ENCODE results near the gene GON7. TPM values are rescaled to one million over a fixed set of nuclear protein-coding genes. Genes with fewer than 3 reads are reported as not detected.
"Not testable (repeated sequence)": the region's sequence is repeated elsewhere in the genome, so short reads cannot be mapped to it uniquely, and the experiment has no call there.

The GON7 gene
- total RNA-seq, 4 donors from 2014 or later = 8.3 to 17.9 (median 11.1) TPM

DNA sequence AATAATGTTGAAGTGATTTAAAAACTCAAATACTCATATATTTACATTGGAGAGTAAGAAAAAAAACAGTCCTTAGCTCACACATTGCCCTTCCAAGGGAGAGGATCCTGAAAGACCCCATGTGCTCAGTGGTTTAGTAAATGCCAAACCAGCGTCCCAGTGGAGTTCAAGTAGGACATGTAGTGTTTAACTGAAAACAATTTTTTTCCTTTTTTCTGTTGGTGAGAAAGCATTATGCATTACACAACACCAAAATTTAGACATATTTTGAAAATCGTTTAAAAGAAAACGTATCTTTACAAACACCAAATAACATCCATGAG is 33.8 kb upstream of the GON7 start:
- ATAC-seq = no peak
- no peak overlapping the region for H3K27ac ChIP-seq
- intact Hi-C loops (cut with DNase I; ENCODE audit: low total_unique reads) = no loop called here
- H3K4me3 ChIP-seq = no peak overlapping the region
- H3K9me3 ChIP-seq = no peaks in the 10 kb centered on the region
- DNase-seq = no peak
- H3K27me3 ChIP-seq = no peaks in the 10 kb centered on the region
- TF ChIP-seq, protein P1, sequence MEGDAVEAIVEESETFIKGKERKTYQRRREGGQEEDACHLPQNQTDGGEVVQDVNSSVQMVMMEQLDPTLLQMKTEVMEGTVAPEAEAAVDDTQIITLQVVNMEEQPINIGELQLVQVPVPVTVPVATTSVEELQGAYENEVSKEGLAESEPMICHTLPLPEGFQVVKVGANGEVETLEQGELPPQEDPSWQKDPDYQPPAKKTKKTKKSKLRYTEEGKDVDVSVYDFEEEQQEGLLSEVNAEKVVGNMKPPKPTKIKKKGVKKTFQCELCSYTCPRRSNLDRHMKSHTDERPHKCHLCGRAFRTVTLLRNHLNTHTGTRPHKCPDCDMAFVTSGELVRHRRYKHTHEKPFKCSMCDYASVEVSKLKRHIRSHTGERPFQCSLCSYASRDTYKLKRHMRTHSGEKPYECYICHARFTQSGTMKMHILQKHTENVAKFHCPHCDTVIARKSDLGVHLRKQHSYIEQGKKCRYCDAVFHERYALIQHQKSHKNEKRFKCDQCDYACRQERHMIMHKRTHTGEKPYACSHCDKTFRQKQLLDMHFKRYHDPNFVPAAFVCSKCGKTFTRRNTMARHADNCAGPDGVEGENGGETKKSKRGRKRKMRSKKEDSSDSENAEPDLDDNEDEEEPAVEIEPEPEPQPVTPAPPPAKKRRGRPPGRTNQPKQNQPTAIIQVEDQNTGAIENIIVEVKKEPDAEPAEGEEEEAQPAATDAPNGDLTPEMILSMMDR (IDR thresholded peaks at IDR 0.05 in 4 of 5, conservative IDR thresholded peaks at IDR 0.05 in 1 of 5) = no peak
- no peak for TF ChIP-seq POLR2A (IDR thresholded peaks at IDR 0.05)
- H3K4me1 ChIP-seq = no peaks in the 10 kb centered on the region
- peaks cover 0 to 48% of the 10 kb centered on the region in 2 donors for H3K36me3 ChIP-seq
- in situ Hi-C loops (cut with MboI; ENCODE audit: low sequenced_read_pairs in 4 of 4) = no loop called here

DNA sequence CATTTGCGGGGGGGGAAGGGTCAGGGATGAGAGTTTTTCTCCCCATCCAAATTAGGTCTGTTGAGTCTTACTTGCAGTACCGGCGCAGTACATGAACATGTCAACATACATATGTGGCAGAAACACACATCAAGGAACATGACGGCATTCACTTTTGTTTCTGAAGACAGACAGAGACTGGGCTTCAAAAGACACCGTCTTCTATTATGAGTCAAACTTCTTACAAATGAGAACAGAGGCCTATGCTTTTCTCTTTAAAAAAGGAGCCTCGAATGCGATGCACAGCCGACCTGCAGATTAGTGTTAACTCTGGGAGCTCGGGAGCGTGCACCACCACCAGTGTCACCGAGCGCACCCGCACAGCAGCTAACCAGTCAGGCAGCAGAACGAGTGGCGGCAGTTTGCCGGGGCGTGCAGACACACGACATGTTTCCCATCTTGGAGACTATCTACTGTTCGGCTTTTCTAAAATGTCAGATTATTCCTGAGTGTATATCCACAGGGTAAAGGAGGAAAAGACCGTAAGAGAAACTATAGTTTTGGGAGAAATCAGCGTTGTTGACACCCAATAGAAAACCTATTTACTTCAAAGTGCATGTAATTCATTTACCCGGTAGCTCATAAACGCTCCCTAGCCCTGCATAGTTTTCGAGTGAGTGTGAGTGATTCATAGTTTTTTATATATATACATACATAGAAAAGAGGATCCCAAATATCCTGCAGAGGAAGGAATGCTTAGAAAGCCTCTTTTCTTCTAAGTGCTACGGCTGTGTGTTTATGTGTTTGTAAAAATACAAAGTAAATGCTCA is 33.2 kb upstream of the GON7 start:
- ATAC-seq (no peak), DNase-seq (no peak)
- no peaks in the 10 kb centered on the region for H3K27me3 ChIP-seq
- H3K4me3 ChIP-seq = no peak overlapping the region
- H3K27ac ChIP-seq = no peak overlapping the region
- TF ChIP-seq, protein P1 (IDR thresholded peaks at IDR 0.05 in 4 of 5, conservative IDR thresholded peaks at IDR 0.05 in 1 of 5) = no peak
- no peak for TF ChIP-seq POLR2A (IDR thresholded peaks at IDR 0.05)
- H3K4me1 ChIP-seq = no peaks in the 10 kb centered on the region
- peaks cover 0 to 43% of the 10 kb centered on the region in 2 donors for H3K36me3 ChIP-seq
- intact Hi-C loops (cut with DNase I; ENCODE audit: low total_unique reads) (no loop called here), in situ Hi-C loops (cut with MboI; ENCODE audit: low sequenced_read_pairs in 4 of 4) (no loop called here)
- no peaks in the 10 kb centered on the region for H3K9me3 ChIP-seq

DNA sequence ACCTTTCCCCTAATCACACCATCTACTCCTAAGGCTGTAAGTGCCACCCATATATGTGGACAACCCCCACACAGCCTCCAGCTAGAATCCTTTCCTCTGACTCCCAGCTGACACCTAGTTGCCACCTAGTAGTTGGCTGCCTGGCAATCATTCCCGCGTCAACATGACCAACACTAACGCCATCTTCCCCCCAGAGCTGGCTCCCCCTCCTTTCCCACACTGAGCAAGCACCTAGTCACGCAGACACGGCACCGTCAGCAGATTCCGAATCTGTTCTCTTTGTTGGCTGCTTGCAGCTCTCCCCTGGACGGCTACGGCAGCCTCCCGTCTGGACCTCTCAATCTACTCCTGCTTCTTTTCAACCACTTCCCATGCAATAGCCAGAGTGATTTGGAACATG is 27.9 kb upstream of the GON7 start:
- ATAC-seq = no peak
- Histone ChIP-seq H3K9me3 (no peaks in the 10 kb centered on the region), H3K4me1 (no peaks in the 10 kb centered on the region), H3K27me3 (no peaks in the 10 kb centered on the region), H3K36me3 (no peaks in the 10 kb centered on the region), H3K4me3 (no peak overlapping the region), H3K27ac (no peak overlapping the region)
- TF ChIP-seq, protein P1 (IDR thresholded peaks at IDR 0.05 in 4 of 5, conservative IDR thresholded peaks at IDR 0.05 in 1 of 5) = no peak
- no peak for TF ChIP-seq POLR2A (IDR thresholded peaks at IDR 0.05)
- in situ Hi-C loops (cut with MboI; ENCODE audit: low sequenced_read_pairs in 4 of 4) = no loop called here
- intact Hi-C loops (cut with DNase I; ENCODE audit: low total_unique reads) = no loop called here
- DNase-seq = no peak

DNA sequence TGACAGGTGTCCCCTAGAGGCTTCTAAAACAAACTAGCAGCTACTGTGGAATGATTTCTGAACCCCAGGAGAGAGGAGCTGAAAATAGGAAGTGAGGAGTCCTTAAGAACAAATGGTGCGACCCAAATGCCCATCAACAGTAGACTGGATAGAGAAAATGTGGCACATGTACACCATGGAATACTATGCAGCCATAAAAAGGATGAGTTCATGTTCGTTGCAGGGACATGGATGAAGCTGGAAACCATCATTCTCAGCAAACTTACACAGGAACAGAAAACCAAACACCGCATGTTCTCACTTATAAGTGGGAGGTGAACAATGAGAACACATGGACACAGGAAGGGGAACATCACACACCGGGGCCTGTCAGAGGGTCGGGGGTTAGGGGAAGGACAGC is 26.2 kb upstream of the GON7 start:
- H3K4me1 ChIP-seq; H3K27ac ChIP-seq; DNase-seq; H3K4me3 ChIP-seq; in situ Hi-C loops (cut with MboI; ENCODE audit: low sequenced_read_pairs in 4 of 4); H3K27me3 ChIP-seq; H3K36me3 ChIP-seq; ATAC-seq; H3K9me3 ChIP-seq; intact Hi-C loops (cut with DNase I; ENCODE audit: low total_unique reads): not testable (repeated sequence)

DNA sequence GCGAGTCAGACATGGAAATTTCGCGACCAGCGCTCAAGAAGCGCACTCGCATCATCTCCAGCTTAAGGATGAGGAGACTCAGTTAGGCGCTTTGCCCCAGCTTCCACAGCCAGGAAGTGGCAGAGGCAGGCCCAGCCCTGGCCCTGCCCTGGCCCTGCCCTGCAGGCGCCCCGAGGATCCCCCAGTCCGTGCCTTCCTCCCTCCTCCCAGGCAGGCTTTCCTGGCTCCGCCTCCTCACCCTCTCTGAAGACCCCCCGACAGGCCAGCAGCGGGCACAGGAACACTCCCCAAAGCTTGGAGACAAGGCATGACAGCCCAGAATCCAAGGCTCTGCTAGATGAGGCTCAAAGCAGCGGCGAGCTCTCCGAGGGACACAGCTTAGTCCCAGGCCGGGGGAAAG is 25.3 kb upstream of the GON7 start:
- Histone ChIP-seq H3K27ac (no peak overlapping the region), H3K4me1 (no peaks in the 10 kb centered on the region), H3K27me3 (no peaks in the 10 kb centered on the region), H3K4me3 (no peak overlapping the region), H3K36me3 (peaks cover 0 to 17% of the 10 kb centered on the region in 2 donors), H3K9me3 (no peaks in the 10 kb centered on the region)
- TF ChIP-seq POLR2A (IDR thresholded peaks at IDR 0.05) = no peak
- TF ChIP-seq, protein P1 (IDR thresholded peaks at IDR 0.05 in 4 of 5, conservative IDR thresholded peaks at IDR 0.05 in 1 of 5) = no peak
- in situ Hi-C loops (cut with MboI; ENCODE audit: low sequenced_read_pairs in 4 of 4) = no loop called here
- no peak for ATAC-seq
- intact Hi-C loops (cut with DNase I; ENCODE audit: low total_unique reads) = no loop called here
- no peak for DNase-seq
